HEK293 (cell line): ENCODE measurements around the gene GPR62.

Source experiments
- CTCF ChIA-PET: fragments of 350-600 bp; formaldehyde crosslinking; extraction: SDS; loops from one replicate; lab custom pipeline; 2021; ENCODE audit warnings: antibody characterized with exemption; lab: Yijun Ruan, JAX
- POLR2A ChIA-PET: fragments of 300-600 bp; formaldehyde crosslinking; extraction: SDS; loops from one replicate; lab custom pipeline; 2020; ENCODE audit warnings: antibody characterized with exemption, inconsistent platforms; lab: Yijun Ruan, JAX
- H3K27ac ChIP-seq: fragments of 200-500 bp; sonication (Bioruptor generic); 2 replicates; pipeline ENCODE4 v1.5.1; 2014; ENCODE audit warnings: low read depth, low read length, control low read depth, inconsistent platforms; ENCODE audit errors: extremely low read depth
- H3K36me3 ChIP-seq, 2 experiments: fragments of 200-500 bp in 1 of 2; sonication (Bioruptor generic) in 1 of 2; 1 replicate in 1 of 2; 2 replicates in 1 of 2; pipeline ENCODE4 v1.5.1; 2014 to 2017; ENCODE audit warnings: inconsistent platforms in 2 of 2, low read length in 2 of 2; ENCODE audit not compliant: control insufficient read depth in 2 of 2, insufficient read depth in 1 of 2
- H3K4me1 ChIP-seq: fragments of 200-500 bp; sonication (Bioruptor generic); 2 replicates; pipeline ENCODE4 v1.5.1; 2014; ENCODE audit warnings: mild to moderate bottlenecking, low read length, inconsistent platforms; ENCODE audit not compliant: control insufficient read depth, insufficient read depth
- H3K4me3 ChIP-seq: 2 replicates; pipeline ENCODE4 v1.5.1; 2011; ENCODE audit warnings: low read depth, mild to moderate bottlenecking, control low read depth, low read length, moderate library complexity
- H3K9me3 ChIP-seq: fragments of 200-500 bp; sonication (Bioruptor generic); 2 replicates; pipeline ENCODE4 v1.5.1; 2014; ENCODE audit warnings: low read depth, low read length, inconsistent platforms; ENCODE audit not compliant: control insufficient read depth, insufficient read depth
- IKZF3 ChIP-seq: fragments of 450-650 bp; IDR thresholded peaks from 2 replicates; pipeline ENCODE4 v1.5.0; 2018; ENCODE audit warnings: missing biosample characterization, mild to moderate bottlenecking, missing genetic modification characterization, moderate library complexity
- RBAK ChIP-seq: fragments of 450-650 bp; formaldehyde crosslinking; IDR thresholded peaks from 2 replicates; pipeline ENCODE4 v1.5.1; 2016; ENCODE audit warnings: missing biosample characterization, missing genetic modification characterization
- WT1 ChIP-seq: fragments of 450-650 bp; formaldehyde crosslinking; IDR thresholded peaks from 2 replicates; pipeline ENCODE4 v1.5.1; 2016; ENCODE audit warnings: missing biosample characterization, missing genetic modification characterization
- ZBTB17 ChIP-seq: fragments of 450-650 bp; formaldehyde crosslinking; IDR thresholded peaks from 2 replicates; pipeline ENCODE4 v1.5.1; 2016; ENCODE audit warnings: missing biosample characterization, missing genetic modification characterization
- ZBTB49 ChIP-seq: fragments of 450-650 bp; formaldehyde crosslinking; IDR thresholded peaks from 2 replicates; pipeline ENCODE4 v1.5.1; 2016; ENCODE audit warnings: missing biosample characterization, missing genetic modification characterization, low read depth
- ZNF140 ChIP-seq: fragments of 450-650 bp; formaldehyde crosslinking; IDR thresholded peaks from 2 replicates; pipeline ENCODE4 v1.5.1; 2016; ENCODE audit warnings: missing biosample characterization, missing genetic modification characterization
- ZNF221 ChIP-seq: fragments of 450-650 bp; formaldehyde crosslinking; IDR thresholded peaks from 2 replicates; pipeline ENCODE4 v1.5.1; 2017; ENCODE audit warnings: missing biosample characterization, missing genetic modification characterization, borderline replicate concordance
- ZNF391 ChIP-seq: fragments of 450-650 bp; formaldehyde crosslinking; IDR thresholded peaks from 2 replicates; pipeline ENCODE4 v1.5.1; 2016; ENCODE audit warnings: low read depth, missing biosample characterization, missing genetic modification characterization, borderline replicate concordance
- ZNF433 ChIP-seq: fragments of 450-650 bp; formaldehyde crosslinking; IDR thresholded peaks from 2 replicates; pipeline ENCODE4 v1.5.1; 2016; ENCODE audit warnings: missing biosample characterization, missing genetic modification characterization, low read depth
- ZNF488 ChIP-seq: fragments of 450-650 bp; formaldehyde crosslinking; IDR thresholded peaks from 2 replicates; pipeline ENCODE4 v1.5.1; 2016; ENCODE audit warnings: missing biosample characterization, missing genetic modification characterization
- ZNF510 ChIP-seq: fragments of 450-650 bp; formaldehyde crosslinking; IDR thresholded peaks from 2 replicates; pipeline ENCODE4 v1.5.1; 2018; ENCODE audit warnings: mild to moderate bottlenecking, missing genetic modification characterization, missing biosample characterization; ENCODE audit not compliant: insufficient replicate concordance
- ZNF610 ChIP-seq: fragments of 450-650 bp; formaldehyde crosslinking; IDR thresholded peaks from 2 replicates; pipeline ENCODE4 v1.5.1; 2016; ENCODE audit warnings: missing biosample characterization, missing genetic modification characterization, borderline replicate concordance
- ZNF830 ChIP-seq: fragments of 450-650 bp; IDR thresholded peaks from 2 replicates; pipeline ENCODE4 v1.5.0; 2018; ENCODE audit warnings: missing biosample characterization, missing genetic modification characterization, low read depth, mild to moderate bottlenecking, moderate library complexity
- TF ChIP-seq, protein P1 (sequence below): fragments of 450-650 bp; formaldehyde crosslinking; IDR thresholded peaks from 2 replicates; pipeline ENCODE4 v1.5.1; 2016; ENCODE audit warnings: missing biosample characterization, missing genetic modification characterization

GPR62 gene

GRCh38 chr3:51943451-51944391, 11.5 kb upstream of the GPR62 start (continued):
- TF ChIP-seq, protein P1, sequence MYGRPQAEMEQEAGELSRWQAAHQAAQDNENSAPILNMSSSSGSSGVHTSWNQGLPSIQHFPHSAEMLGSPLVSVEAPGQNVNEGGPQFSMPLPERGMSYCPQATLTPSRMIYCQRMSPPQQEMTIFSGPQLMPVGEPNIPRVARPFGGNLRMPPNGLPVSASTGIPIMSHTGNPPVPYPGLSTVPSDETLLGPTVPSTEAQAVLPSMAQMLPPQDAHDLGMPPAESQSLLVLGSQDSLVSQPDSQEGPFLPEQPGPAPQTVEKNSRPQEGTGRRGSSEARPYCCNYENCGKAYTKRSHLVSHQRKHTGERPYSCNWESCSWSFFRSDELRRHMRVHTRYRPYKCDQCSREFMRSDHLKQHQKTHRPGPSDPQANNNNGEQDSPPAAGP (tag by site-specific recombination) = no peak
- TF ChIP-seq ZNF830 (tag by site-specific recombination) = no peak
- TF ChIP-seq ZNF433 (tag by site-specific recombination) = no peak
- TF ChIP-seq RBAK (tag by site-specific recombination) = no peak
- no peak for TF ChIP-seq ZNF221 (tag by site-specific recombination)

- H3K27ac ChIP-seq = no peak overlapping the region
- no peak overlapping the region for H3K4me3 ChIP-seq
- H3K36me3 ChIP-seq = peaks cover 0 to 15% of the 10 kb centered on the region in 2 experiments; a peak in 1 of 3 replicates
- no peaks in the 10 kb centered on the region for H3K9me3 ChIP-seq
- POLR2A ChIA-PET = interaction anchor here (1.1 kb wide), 1 partner anchor 47 kb away, joined by 3 read pairs; no protein-coding TSS in a partner anchor
- H3K4me1 ChIP-seq = peaks cover 4% of the 10 kb centered on the region
- CTCF ChIA-PET = interaction anchor here (0.6 kb wide), 2 partner anchors 29 to 1677 kb away, joined by 3 read pairs; partner anchors contain the start of gene ABHD14B
- no peak for TF ChIP-seq ZNF140
- no peak for TF ChIP-seq WT1
Measured at GRCh38 chr3:51944451-51945021, 10.6 kb upstream of the GPR62 start.

- Histone ChIP-seq H3K36me3 (peaks cover 0 to 15% of the 10 kb centered on the region in 2 experiments; a peak in 1 of 3 replicates), H3K4me1 (peaks cover 4% of the 10 kb centered on the region), H3K4me3 (no peak overlapping the region), H3K9me3 (no peaks in the 10 kb centered on the region), H3K27ac (no peak overlapping the region)
- TF ChIP-seq IKZF3 (tag by site-specific recombination) (no peak), ZNF488 (tag by site-specific recombination) (no peak), ZBTB49 (tag by site-specific recombination) (no peak), ZNF510 (tag by site-specific recombination) (no peak), ZNF391 (tag by site-specific recombination) (no peak), ZNF610 (no peak), ZBTB17 (tag by site-specific recombination) (no peak)
- POLR2A ChIA-PET = interaction anchor here (1.1 kb wide), 1 partner anchor 46 kb away, joined by 3 read pairs; no protein-coding TSS in a partner anchor
- CTCF ChIA-PET = no interaction called here
Measured at GRCh38 chr3:51945031-51945840, 9.9 kb upstream of the GPR62 start.
